PC-9 (cell line): ENCODE measurements around the gene NUDT6. TPM values are rescaled to one million over a fixed set of nuclear protein-coding genes. Genes with fewer than 3 reads are reported as not detected.
"Not testable (repeated sequence)": the region's sequence is repeated elsewhere in the genome, so short reads cannot be mapped to it uniquely, and the experiment has no call there.

ENCODE experiments used
- BruUV-seq: library from RNA; stranded (reverse); fragments of 400-500 nt; replicated peaks from 2 replicates; lab custom pipeline; 2021; lab: Mats Ljungman, UMichigan
- CTCF ChIA-PET: fragments of 300-600 bp; sonication (Branson Sonifier 250); formaldehyde crosslinking; loops from one replicate; lab custom pipeline; 2022; ENCODE audit warnings: antibody characterized with exemption; lab: Charles Lee
- POLR2A ChIA-PET: fragments of 300-600 bp; sonication (Branson Sonifier 250); formaldehyde crosslinking; loops from one replicate; lab custom pipeline; 2022; ENCODE audit warnings: antibody characterized with exemption; ENCODE audit not compliant: unreplicated experiment; lab: Charles Lee
- DNase-seq, 2 experiments: peaks; one replicate each; pipeline versions ENCODE4 v3.0.0 to v3.0.0-alpha.2; 2015 to 2022; ENCODE audit warnings: mixed read lengths in 1 of 2
- H2AFZ ChIP-seq: fragments of 200-600 bp; sonication (generic); 2 replicates; pipeline ENCODE4 v1.8.1; 2017; ENCODE audit warnings: antibody characterized with exemption
- H3F3A ChIP-seq: fragments of 200-600 bp; sonication (generic); 2 replicates; pipeline ENCODE4 v1.8.1; 2017; ENCODE audit warnings: antibody characterized with exemption, mild to moderate bottlenecking, low read depth; ENCODE audit not compliant: insufficient read depth
- H3K27ac ChIP-seq: fragments of 200-600 bp; sonication (generic); 2 replicates; pipeline ENCODE4 v1.6.1; 2016; ENCODE audit warnings: mixed run types
- H3K27me3 ChIP-seq: fragments of 200-600 bp; sonication (generic); 2 replicates; pipeline ENCODE4 v1.6.1; 2016; ENCODE audit warnings: low read depth, mixed run types; ENCODE audit not compliant: insufficient read depth
- H3K36me3 ChIP-seq: fragments of 200-600 bp; sonication (generic); 2 replicates; pipeline ENCODE4 v1.6.1; 2016; ENCODE audit warnings: low read depth, mixed run types
- H3K4me1 ChIP-seq: fragments of 200-600 bp; sonication (generic); replicated peaks from 2 replicates; pipeline ENCODE4 v1.6.1; 2016; ENCODE audit warnings: mixed run types; ENCODE audit not compliant: insufficient read depth
- H3K4me2 ChIP-seq: fragments of 200-600 bp; sonication (generic); 2 replicates; pipeline ENCODE4 v1.6.1; 2017; ENCODE audit warnings: mixed run types
- H3K4me3 ChIP-seq: fragments of 200-600 bp; sonication (generic); 2 replicates; pipeline ENCODE4 v1.6.1; 2016; ENCODE audit warnings: mixed run types
- H3K79me2 ChIP-seq: fragments of 200-600 bp; sonication (generic); 2 replicates; pipeline ENCODE4 v1.6.1; 2017; ENCODE audit warnings: low read depth, mixed run types
- H3K9me2 ChIP-seq: fragments of 200-600 bp; sonication (generic); 2 replicates; pipeline ENCODE4 v1.8.1; 2017; ENCODE audit warnings: mild to moderate bottlenecking; ENCODE audit not compliant: insufficient read depth
- H3K9me3 ChIP-seq: fragments of 200-600 bp; sonication (generic); 2 replicates; pipeline ENCODE4 v1.8.1; 2016; ENCODE audit warnings: low read depth; ENCODE audit not compliant: insufficient read depth
- H4K20me1 ChIP-seq: fragments of 200-600 bp; sonication (generic); 2 replicates; pipeline ENCODE4 v1.8.1; 2017; ENCODE audit not compliant: insufficient read depth
- CTCF ChIP-seq: fragments of 200-600 bp; sonication (generic); conservative IDR thresholded peaks from 2 replicates; pipeline ENCODE4 v1.6.1; 2017; ENCODE audit warnings: mixed run types, antibody characterized with exemption, mild to moderate bottlenecking, moderate library complexity
- EZH2 ChIP-seq: fragments of 200-600 bp; sonication (generic); IDR thresholded peaks from 2 replicates; pipeline ENCODE4 v1.8.0; 2017; ENCODE audit warnings: antibody characterized with exemption, low read depth
- intact Hi-C: fragments of 100-400 bp; cut with micrococcal nuclease; formaldehyde crosslinking; loops from one replicate; pipeline ENCODE4 v1.10.0; 2022; ENCODE audit not compliant: unreplicated experiment
- total RNA-seq: library from RNA; stranded (reverse); gene quantifications from 2 replicates; pipeline ENCODE4 v1.2.3, GENCODE V29; 2021

Gene NUDT6
- total RNA-seq, 1 experiment from 2014 or later = 13.8 TPM

GRCh38 chr4:122854447-122855352 lies 67.7 kb downstream of the NUDT6 start:
- H3K9me3 ChIP-seq = no peaks in the 10 kb centered on the region
- no peaks in the 10 kb centered on the region for H3K79me2 ChIP-seq
- H2AFZ ChIP-seq = no peak overlapping the region
- no peak overlapping the region for H3K4me2 ChIP-seq
- H4K20me1 ChIP-seq = no peaks in the 10 kb centered on the region
- no peaks in the 10 kb centered on the region for H3K36me3 ChIP-seq
- H3K4me3 ChIP-seq = no peak overlapping the region
- no peaks in the 10 kb centered on the region; the same call in 1 of the 2 replicates for H3K9me2 ChIP-seq
- ChIA-PET POLR2A (no interaction called here), CTCF (no interaction called here)
- no peaks in the 10 kb centered on the region for H3K27me3 ChIP-seq
- no peak overlapping the region for H3K27ac ChIP-seq
- no peaks in the 10 kb centered on the region for H3K4me1 ChIP-seq
- no TSS peak for BruUV-seq
- peak in 1 of 2 experiments; percentile 20 for DNase-seq
- H3F3A ChIP-seq = no peaks in the 10 kb centered on the region
- intact Hi-C loops = no loop called here
- TF ChIP-seq CTCF (no peak), EZH2 (no peak)

- CTCF ChIA-PET = no interaction called here
- H3K9me2 ChIP-seq = no peaks in the 10 kb centered on the region; the same call in 1 of the 2 replicates
- no peaks in the 10 kb centered on the region for H3K79me2 ChIP-seq
- no peaks in the 10 kb centered on the region for H3K4me1 ChIP-seq
- no peak overlapping the region for H3K4me3 ChIP-seq
- no peak overlapping the region for H3K4me2 ChIP-seq
- no peak for TF ChIP-seq CTCF
- no peak for TF ChIP-seq EZH2
- POLR2A ChIA-PET = no interaction called here
- no TSS peak for BruUV-seq
- no peaks in the 10 kb centered on the region for H3F3A ChIP-seq
- intact Hi-C loops = no loop called here
- H3K27me3 ChIP-seq = no peaks in the 10 kb centered on the region
- H3K27ac ChIP-seq = no peak overlapping the region
- no peaks in the 10 kb centered on the region for H4K20me1 ChIP-seq
- DNase-seq = no peak
- H3K36me3 ChIP-seq = no peaks in the 10 kb centered on the region
- no peaks in the 10 kb centered on the region; the same call in 1 of the 2 replicates for H3K9me3 ChIP-seq
- H2AFZ ChIP-seq = no peak overlapping the region
These were observed 70.8 kb downstream of the NUDT6 start for GRCh38 chr4:122851568-122851967.

GRCh38 chr4:122849789-122850188 lies 72.6 kb downstream of the NUDT6 start:
- H3K4me3 ChIP-seq, DNase-seq, H3K9me3 ChIP-seq, BruUV-seq, H4K20me1 ChIP-seq, intact Hi-C loops, POLR2A ChIA-PET, H2AFZ ChIP-seq, H3K9me2 ChIP-seq, H3K4me1 ChIP-seq, H3K27me3 ChIP-seq, H3K79me2 ChIP-seq, H3K36me3 ChIP-seq, H3K27ac ChIP-seq, H3F3A ChIP-seq, H3K4me2 ChIP-seq, CTCF ChIA-PET: not testable (repeated sequence)
